Tibial nerve (tissue), 4 donors: ENCODE results near the gene GRIN3B. TPM values are rescaled to one million over a fixed set of nuclear protein-coding genes. Genes with fewer than 3 reads are reported as not detected.

Experiments
- DNase-seq, 2 donors: peaks; one replicate each; pipeline ENCODE4 v3.0.0-alpha.2; 2019; ENCODE audit warnings: low spot score in 2 of 2
- H3K27ac ChIP-seq, 4 donors: fragments of 200-600 bp; sonication (generic) in 3 of 4; one replicate each; pipeline ENCODE4 v1.5.1; 2017 to 2019; ENCODE audit warnings: mild to moderate bottlenecking in 1 of 4
- H3K27me3 ChIP-seq, 2 donors: fragments of 200-600 bp; sonication (generic) in 1 of 2; one replicate each; pipeline versions ENCODE4 v1.5.1 to v1.6.0; 2017 to 2019
- H3K36me3 ChIP-seq, 3 donors: fragments of 200-600 bp; sonication (generic); one replicate each; pipeline ENCODE4 v1.5.1; 2018 to 2019
- H3K4me1 ChIP-seq, 4 donors: fragments of 200-600 bp; sonication (generic) in 3 of 4; one replicate each; pipeline ENCODE4 v1.5.1; 2017 to 2019
- H3K4me3 ChIP-seq, 4 donors: fragments of 200-600 bp; sonication (generic) in 3 of 4; one replicate each; pipeline ENCODE4 v1.5.1; 2017 to 2019; ENCODE audit warnings: mild to moderate bottlenecking in 1 of 4, moderate library complexity in 1 of 4
- H3K9me3 ChIP-seq, 4 donors: fragments of 200-600 bp; sonication (generic) in 3 of 4; one replicate each; pipeline ENCODE4 v1.5.1; 2017 to 2019
- CTCF ChIP-seq, 5 experiments: fragments of 200-600 bp in 3 of 5; fragments of 450-650 bp in 2 of 5; sonication (generic) in 3 of 5; IDR thresholded peaks; one replicate each; pipeline ENCODE4 v1.5.1; 2016 to 2019; ENCODE audit warnings: antibody characterized with exemption in 5 of 5, mild to moderate bottlenecking in 3 of 5, moderate library complexity in 2 of 5
- EP300 ChIP-seq, 2 donors: sonication (generic); formaldehyde crosslinking; IDR thresholded peaks; one replicate each; pipeline ENCODE4 v1.6.1; 2017; ENCODE audit warnings: antibody characterized with exemption in 2 of 2, mild to moderate bottlenecking in 1 of 2
- POLR2A ChIP-seq, 2 donors: fragments of 450-650 bp; IDR thresholded peaks; one replicate each; pipeline ENCODE4 v1.6.1; 2017; ENCODE audit warnings: antibody characterized with exemption in 2 of 2, mild to moderate bottlenecking in 2 of 2, moderate library complexity in 2 of 2
- WGBS, 2 donors: methylation state at CpG; one replicate each; pipeline ENCODE4 v1.1.5; 2018; 5-methylcytosine and 5-hydroxymethylcytosine counted together
- total RNA-seq, 4 donors: library from RNA; depleted of rRNA; stranded (reverse); fragments of >200 nt; gene quantifications; one replicate each; pipeline ENCODE4 v1.1.0, GENCODE V29; 2016

The GRIN3B gene
- total RNA-seq, 4 donors from 2014 or later: 2.4 TPM; not detected in 3

GRCh38 chr19:1027650-1028061 lies 27.4 kb downstream of the GRIN3B start:
- TF ChIP-seq CTCF (IDR thresholded peaks at IDR 0.05) (no peak), EP300 (IDR thresholded peaks at IDR 0.05) (no peak), POLR2A (IDR thresholded peaks at IDR 0.05) (no peak)

GRCh38 chr19:1028062-1028926 lies 28.1 kb downstream of the GRIN3B start:
- Histone ChIP-seq H3K9me3 (no peaks in the 10 kb centered on the region), H3K27ac (peak overlapping the region; percentile 77 to 95 (median 89)), H3K36me3 (peaks cover 0 to 18% (median 9%) of the 10 kb centered on the region in 3 donors), H3K4me3 (peak overlapping the region; percentile 61 to 82 (median 72)), H3K4me1 (peaks cover 0 to 44% (median 9%) of the 10 kb centered on the region in 4 donors), H3K27me3 (peaks cover 0 to 25% of the 10 kb centered on the region in 2 donors)
- peak in 1 of 2 donors; percentile 27 for TF ChIP-seq EP300 (IDR thresholded peaks at IDR 0.05)
- no peak for TF ChIP-seq CTCF (IDR thresholded peaks at IDR 0.05)
- TF ChIP-seq POLR2A (IDR thresholded peaks at IDR 0.05): peak in 1 of 2 donors; percentile 11
- no peak for DNase-seq
- 2 to 5% methylated on average over 13 to 34 of the region's 58 CpGs for WGBS, 2 donors

More at GRCh38 chr19:1027650-1028061, 27.4 kb downstream of the GRIN3B start:
- Histone ChIP-seq H3K27ac (peak overlapping the region; percentile 77 to 95 (median 89)), H3K4me3 (peak overlapping the region; percentile 61 to 82 (median 72)), H3K27me3 (peaks cover 0 to 25% of the 10 kb centered on the region in 2 donors), H3K36me3 (peaks cover 0 to 11% (median 4%) of the 10 kb centered on the region in 3 donors), H3K9me3 (no peaks in the 10 kb centered on the region), H3K4me1 (peaks cover 0 to 51% (median 9%) of the 10 kb centered on the region in 4 donors)
- DNase-seq: no peak
- WGBS, 2 donors: 19% methylated on average over 11 of the region's 16 CpGs; no CpG with 5 or more reads in 1 of the 2 donors

GRCh38 chr19:1032264-1032867 lies 32.1 kb downstream of the GRIN3B start:
- Histone ChIP-seq H3K9me3 (no peaks in the 10 kb centered on the region), H3K4me1 (peaks cover 0 to 27% (median 7%) of the 10 kb centered on the region in 4 donors), H3K27me3 (peaks cover 0 to 8% of the 10 kb centered on the region in 2 donors), H3K27ac (no peak overlapping the region), H3K4me3 (no peak overlapping the region), H3K36me3 (peaks cover 0 to 43% (median 9%) of the 10 kb centered on the region in 3 donors)
- DNase-seq: no peak
- WGBS, 2 donors: 80 to 86% methylated on average over 20 of the region's 20 CpGs
- TF ChIP-seq EP300 (IDR thresholded peaks at IDR 0.05) (no peak), CTCF (IDR thresholded peaks at IDR 0.05) (no peak), POLR2A (IDR thresholded peaks at IDR 0.05) (no peak)

DNA sequence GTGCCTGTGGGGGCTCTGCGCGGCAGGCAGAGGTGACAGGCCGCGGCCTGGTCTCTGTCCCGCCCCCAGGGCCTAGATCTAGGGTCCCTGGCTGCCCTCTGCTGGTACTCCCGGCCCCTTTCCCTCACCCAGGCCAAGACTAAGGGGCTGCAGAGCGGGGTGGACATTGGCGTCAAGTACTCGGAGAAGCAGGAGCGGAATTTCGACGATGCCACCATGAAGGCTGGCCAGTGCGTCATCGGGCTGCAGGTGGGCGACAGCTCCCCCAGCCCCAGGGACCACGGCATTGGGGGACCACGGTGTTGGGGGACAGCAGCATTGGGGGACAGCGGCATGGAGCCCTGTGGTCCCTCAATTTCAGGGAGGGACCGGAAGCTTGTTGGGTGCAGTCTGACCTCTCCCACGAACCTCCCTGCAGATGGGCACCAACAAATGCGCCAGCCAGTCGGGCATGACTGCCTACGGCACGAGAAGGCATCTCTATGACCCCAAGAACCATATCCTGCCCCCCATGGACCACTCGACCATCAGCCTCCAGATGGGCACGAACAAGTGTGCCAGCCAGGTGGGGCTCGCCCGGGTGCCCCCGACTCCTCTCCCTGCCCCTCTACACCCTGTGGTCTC lies 35.9 kb downstream of the GRIN3B start:
- Histone ChIP-seq H3K9me3 (no peaks in the 10 kb centered on the region), H3K36me3 (peaks cover 0 to 48% (median 9%) of the 10 kb centered on the region in 3 donors), H3K27ac (no peak overlapping the region), H3K27me3 (peaks cover 0 to 1% of the 10 kb centered on the region in 2 donors), H3K4me3 (no peak overlapping the region), H3K4me1 (peaks cover 0 to 35% (median 18%) of the 10 kb centered on the region in 4 donors)
- TF ChIP-seq CTCF (IDR thresholded peaks at IDR 0.05) (no peak), POLR2A (IDR thresholded peaks at IDR 0.05) (no peak), EP300 (IDR thresholded peaks at IDR 0.05) (no peak)
- WGBS, 2 donors: 84 to 88% methylated on average over 29 of the region's 29 CpGs
- DNase-seq: no peak
